Transverse colon (tissue), 4 donors: ENCODE results near the gene CACFD1.

Experiments
- EP300 ChIP-seq: sonication (generic); formaldehyde crosslinking; IDR thresholded peaks from one replicate; pipeline ENCODE4 v1.6.1; 2017; ENCODE audit warnings: antibody characterized with exemption, low read depth
- POLR2A ChIP-seq: fragments of 450-650 bp; IDR thresholded peaks from one replicate; pipeline ENCODE4 v1.6.1; 2016; ENCODE audit warnings: antibody characterized with exemption, mild to moderate bottlenecking, moderate library complexity
- POLR2AphosphoS5 ChIP-seq, 3 donors: sonication (generic); formaldehyde crosslinking; IDR thresholded peaks; one replicate each; pipeline ENCODE4 v1.6.1; 2016; ENCODE audit warnings: antibody characterized with exemption in 3 of 3
- TF ChIP-seq, protein P1 (sequence below), 5 experiments: fragments of 200-600 bp in 3 of 5; fragments of 450-650 bp in 2 of 5; sonication (generic) in 3 of 5; IDR thresholded peaks; 1 replicate in 2 of 5; 2 replicates in 3 of 5; pipeline ENCODE4 v1.5.1; 2016 to 2017; ENCODE audit warnings: antibody characterized with exemption in 5 of 5, inconsistent platforms in 3 of 5, mild to moderate bottlenecking in 2 of 5, moderate library complexity in 1 of 5

DNA sequence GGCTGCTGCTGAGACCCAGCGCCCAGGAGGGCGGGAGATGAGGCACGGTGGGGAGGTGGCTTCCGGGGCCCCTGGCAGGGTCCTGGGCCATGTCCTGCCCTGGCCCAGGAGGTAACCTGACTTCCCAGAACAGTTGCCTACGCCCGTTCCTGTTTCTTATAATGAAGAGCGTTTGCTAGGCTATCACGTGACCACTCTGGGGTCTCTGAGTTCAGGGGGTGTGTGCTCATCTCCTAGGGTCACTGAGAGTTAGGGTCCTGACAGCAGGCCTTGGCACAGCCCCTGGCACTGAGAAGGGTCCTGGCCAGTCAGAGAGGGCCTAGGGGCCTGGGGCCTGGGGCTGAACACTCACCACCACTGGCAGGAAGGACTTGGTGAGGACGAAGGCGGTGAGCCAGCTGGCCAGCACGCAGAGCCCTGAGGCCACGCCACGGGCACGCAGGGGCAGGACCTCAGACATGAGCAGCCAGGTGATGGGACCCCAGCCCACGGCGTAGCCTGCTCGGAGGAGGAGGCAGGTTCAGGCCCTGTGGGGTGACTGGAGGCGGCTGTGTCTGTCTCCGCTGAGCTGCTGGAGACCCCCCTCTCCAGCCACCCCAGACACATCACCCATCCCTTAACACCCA lies 13.1 kb downstream of the CACFD1 start:
- TF ChIP-seq, protein P1, sequence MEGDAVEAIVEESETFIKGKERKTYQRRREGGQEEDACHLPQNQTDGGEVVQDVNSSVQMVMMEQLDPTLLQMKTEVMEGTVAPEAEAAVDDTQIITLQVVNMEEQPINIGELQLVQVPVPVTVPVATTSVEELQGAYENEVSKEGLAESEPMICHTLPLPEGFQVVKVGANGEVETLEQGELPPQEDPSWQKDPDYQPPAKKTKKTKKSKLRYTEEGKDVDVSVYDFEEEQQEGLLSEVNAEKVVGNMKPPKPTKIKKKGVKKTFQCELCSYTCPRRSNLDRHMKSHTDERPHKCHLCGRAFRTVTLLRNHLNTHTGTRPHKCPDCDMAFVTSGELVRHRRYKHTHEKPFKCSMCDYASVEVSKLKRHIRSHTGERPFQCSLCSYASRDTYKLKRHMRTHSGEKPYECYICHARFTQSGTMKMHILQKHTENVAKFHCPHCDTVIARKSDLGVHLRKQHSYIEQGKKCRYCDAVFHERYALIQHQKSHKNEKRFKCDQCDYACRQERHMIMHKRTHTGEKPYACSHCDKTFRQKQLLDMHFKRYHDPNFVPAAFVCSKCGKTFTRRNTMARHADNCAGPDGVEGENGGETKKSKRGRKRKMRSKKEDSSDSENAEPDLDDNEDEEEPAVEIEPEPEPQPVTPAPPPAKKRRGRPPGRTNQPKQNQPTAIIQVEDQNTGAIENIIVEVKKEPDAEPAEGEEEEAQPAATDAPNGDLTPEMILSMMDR (IDR thresholded peaks at IDR 0.05) = no peak
- no peak for TF ChIP-seq POLR2A
- no peak for TF ChIP-seq POLR2AphosphoS5 (IDR thresholded peaks at IDR 0.05)
- TF ChIP-seq EP300 = no peak
